Lower leg skin (tissue), 3 donors: ENCODE results near the gene MCOLN1.

ENCODE experiments used
- POLR2A ChIP-seq, 2 donors: fragments of 450-650 bp; IDR thresholded peaks; one replicate each; pipeline ENCODE4 v1.6.1; 2016 to 2017; ENCODE audit warnings: antibody characterized with exemption in 2 of 2, mild to moderate bottlenecking in 1 of 2, moderate library complexity in 1 of 2
- TF ChIP-seq, protein P1 (sequence below), 3 donors: fragments of 450-650 bp; IDR thresholded peaks; one replicate each; pipeline ENCODE4 v1.5.1; 2016; ENCODE audit warnings: antibody characterized with exemption in 3 of 3, mild to moderate bottlenecking in 3 of 3, moderate library complexity in 2 of 3

DNA sequence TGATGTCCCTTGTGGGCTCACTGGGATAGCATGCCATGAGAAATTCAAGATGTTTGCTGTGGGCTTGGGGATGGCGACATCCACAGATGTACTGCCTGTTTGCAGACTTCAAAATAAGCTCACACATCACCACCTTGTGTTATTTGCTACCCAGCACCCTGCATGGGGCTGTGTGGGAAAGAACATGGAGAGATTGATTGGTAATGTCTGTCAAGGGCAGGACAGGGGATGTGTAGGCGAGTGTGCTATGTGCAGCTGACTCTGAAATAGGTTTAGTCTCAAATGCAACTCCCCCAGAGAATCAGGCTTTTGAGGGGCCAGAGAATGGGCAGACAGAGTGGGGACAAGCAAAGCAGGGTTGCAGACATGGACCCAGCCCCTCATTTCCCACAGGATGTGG lies 37.8 kb downstream of the MCOLN1 start:
- TF ChIP-seq, protein P1, sequence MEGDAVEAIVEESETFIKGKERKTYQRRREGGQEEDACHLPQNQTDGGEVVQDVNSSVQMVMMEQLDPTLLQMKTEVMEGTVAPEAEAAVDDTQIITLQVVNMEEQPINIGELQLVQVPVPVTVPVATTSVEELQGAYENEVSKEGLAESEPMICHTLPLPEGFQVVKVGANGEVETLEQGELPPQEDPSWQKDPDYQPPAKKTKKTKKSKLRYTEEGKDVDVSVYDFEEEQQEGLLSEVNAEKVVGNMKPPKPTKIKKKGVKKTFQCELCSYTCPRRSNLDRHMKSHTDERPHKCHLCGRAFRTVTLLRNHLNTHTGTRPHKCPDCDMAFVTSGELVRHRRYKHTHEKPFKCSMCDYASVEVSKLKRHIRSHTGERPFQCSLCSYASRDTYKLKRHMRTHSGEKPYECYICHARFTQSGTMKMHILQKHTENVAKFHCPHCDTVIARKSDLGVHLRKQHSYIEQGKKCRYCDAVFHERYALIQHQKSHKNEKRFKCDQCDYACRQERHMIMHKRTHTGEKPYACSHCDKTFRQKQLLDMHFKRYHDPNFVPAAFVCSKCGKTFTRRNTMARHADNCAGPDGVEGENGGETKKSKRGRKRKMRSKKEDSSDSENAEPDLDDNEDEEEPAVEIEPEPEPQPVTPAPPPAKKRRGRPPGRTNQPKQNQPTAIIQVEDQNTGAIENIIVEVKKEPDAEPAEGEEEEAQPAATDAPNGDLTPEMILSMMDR (IDR thresholded peaks at IDR 0.05): no peak
- TF ChIP-seq POLR2A (IDR thresholded peaks at IDR 0.05): no peak
